ENCODE results near the gene KRTAP5-9.

DNA sequence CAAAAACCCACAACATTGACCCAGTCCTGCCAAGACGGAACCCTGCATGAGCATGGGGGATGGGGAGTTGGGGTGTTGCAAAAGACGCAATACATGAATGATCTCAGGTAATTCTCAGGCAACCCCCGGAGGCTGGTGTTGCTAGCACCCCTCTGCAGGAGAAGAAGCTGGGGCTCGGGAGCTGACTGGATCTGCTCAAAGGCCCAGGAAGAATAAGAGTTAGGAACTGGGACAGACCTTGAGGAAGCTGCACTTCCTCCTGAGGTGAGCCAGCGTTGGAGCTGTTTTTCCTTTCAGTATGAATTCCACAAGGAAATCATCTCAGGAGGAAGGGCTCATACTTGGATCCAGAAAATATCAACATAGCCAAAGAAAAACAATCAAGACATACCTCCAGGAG is at the start of gene KRTAP5-9:
- TF ChIP-seq, protein P1, sequence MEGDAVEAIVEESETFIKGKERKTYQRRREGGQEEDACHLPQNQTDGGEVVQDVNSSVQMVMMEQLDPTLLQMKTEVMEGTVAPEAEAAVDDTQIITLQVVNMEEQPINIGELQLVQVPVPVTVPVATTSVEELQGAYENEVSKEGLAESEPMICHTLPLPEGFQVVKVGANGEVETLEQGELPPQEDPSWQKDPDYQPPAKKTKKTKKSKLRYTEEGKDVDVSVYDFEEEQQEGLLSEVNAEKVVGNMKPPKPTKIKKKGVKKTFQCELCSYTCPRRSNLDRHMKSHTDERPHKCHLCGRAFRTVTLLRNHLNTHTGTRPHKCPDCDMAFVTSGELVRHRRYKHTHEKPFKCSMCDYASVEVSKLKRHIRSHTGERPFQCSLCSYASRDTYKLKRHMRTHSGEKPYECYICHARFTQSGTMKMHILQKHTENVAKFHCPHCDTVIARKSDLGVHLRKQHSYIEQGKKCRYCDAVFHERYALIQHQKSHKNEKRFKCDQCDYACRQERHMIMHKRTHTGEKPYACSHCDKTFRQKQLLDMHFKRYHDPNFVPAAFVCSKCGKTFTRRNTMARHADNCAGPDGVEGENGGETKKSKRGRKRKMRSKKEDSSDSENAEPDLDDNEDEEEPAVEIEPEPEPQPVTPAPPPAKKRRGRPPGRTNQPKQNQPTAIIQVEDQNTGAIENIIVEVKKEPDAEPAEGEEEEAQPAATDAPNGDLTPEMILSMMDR (IDR thresholded peaks at IDR 0.05) = no peak
- TF ChIP-seq POLR2A (IDR thresholded peaks at IDR 0.05) = no peak

All from thyroid gland (tissue), 4 donors.